WTC11 (cell line): ENCODE data around the gene SIRPB2. TPM values are rescaled to one million over a fixed set of nuclear protein-coding genes. Genes with fewer than 3 reads are reported as not detected.

Experiments
- ATAC-seq: fragments of 200-7000 bp; cut with Tn5 transposase; 2 replicates; pipeline ENCODE4 v1.10.0; 2021; ENCODE audit warnings: mild to moderate bottlenecking, moderate library complexity
- CTCF ChIA-PET: fragments of 300-600 bp; sonication (Branson Sonifier 250); formaldehyde crosslinking; loops from one replicate; lab custom pipeline; 2021; ENCODE audit warnings: antibody characterized with exemption; lab: Charles Lee
- POLR2A ChIA-PET: fragments of 350-600 bp; sonication (Branson Sonifier 250); formaldehyde crosslinking; loops from one replicate; lab custom pipeline; 2021; ENCODE audit warnings: antibody characterized with exemption; lab: Charles Lee
- DNase-seq: peaks from one replicate; pipeline ENCODE4 v3.0.0; 2021; ENCODE audit warnings: low spot score
- H3K27ac Mint-ChIP-seq: 2 replicates; pipeline ENCODE4 v1.8.0; 2021; ENCODE audit warnings: mixed read lengths
- H3K27me3 Mint-ChIP-seq: 2 replicates; pipeline ENCODE4 v1.8.0; 2021; ENCODE audit warnings: low read depth, mild to moderate bottlenecking, moderate library complexity, mixed read lengths
- H3K36me3 Mint-ChIP-seq: 2 replicates; pipeline ENCODE4 v1.8.0; 2021; ENCODE audit warnings: mixed read lengths
- H3K4me1 Mint-ChIP-seq: 2 replicates; pipeline ENCODE4 v1.8.0; 2022; ENCODE audit warnings: mixed read lengths
- H3K4me3 Mint-ChIP-seq: 2 replicates; pipeline ENCODE4 v1.8.0; 2021; ENCODE audit warnings: mild to moderate bottlenecking, moderate library complexity, mixed read lengths
- H3K9me3 Mint-ChIP-seq: 2 replicates; pipeline ENCODE4 v1.8.0; 2021; ENCODE audit warnings: mixed read lengths
- CREB1 ChIP-seq: sonication (generic); formaldehyde crosslinking; IDR thresholded peaks from 2 replicates; pipeline ENCODE4 v1.8.0; 2023; ENCODE audit warnings: mild to moderate bottlenecking, missing genetic modification reagents
- CREM ChIP-seq: sonication (generic); formaldehyde crosslinking; IDR thresholded peaks from 2 replicates; pipeline ENCODE4 v1.8.1; 2022; ENCODE audit warnings: mild to moderate bottlenecking, missing genetic modification reagents, moderate library complexity
- CTCF ChIP-seq: fragments of 200-600 bp; IDR thresholded peaks from 2 replicates; pipeline ENCODE4 v1.8.0; 2022; ENCODE audit warnings: antibody characterized with exemption
- E2F4 ChIP-seq: sonication (generic); formaldehyde crosslinking; IDR thresholded peaks from 2 replicates; pipeline ENCODE4 v1.8.1; 2022; ENCODE audit warnings: low read depth, mild to moderate bottlenecking, moderate library complexity, missing genetic modification reagents, borderline replicate concordance
- E2F5 ChIP-seq: sonication (generic); formaldehyde crosslinking; IDR thresholded peaks from 2 replicates; pipeline ENCODE4 v1.8.1; 2022; ENCODE audit warnings: mild to moderate bottlenecking, moderate library complexity, missing genetic modification reagents
- ELF4 ChIP-seq: sonication (generic); formaldehyde crosslinking; IDR thresholded peaks from 2 replicates; pipeline ENCODE4 v1.8.1; 2022; ENCODE audit warnings: low read depth, mild to moderate bottlenecking, moderate library complexity, missing genetic modification reagents
- FOXJ3 ChIP-seq: sonication (generic); formaldehyde crosslinking; IDR thresholded peaks from 2 replicates; pipeline ENCODE4 v1.9.0; 2021; ENCODE audit warnings: missing genetic modification reagents, mild to moderate bottlenecking, borderline replicate concordance
- FOXP4 ChIP-seq: sonication (generic); formaldehyde crosslinking; IDR thresholded peaks from 2 replicates; pipeline ENCODE4 v1.8.0; 2022; ENCODE audit warnings: mild to moderate bottlenecking, missing genetic modification reagents
- GABPB1 ChIP-seq: sonication (generic); formaldehyde crosslinking; IDR thresholded peaks from 2 replicates; pipeline ENCODE4 v1.8.1; 2023; ENCODE audit warnings: mild to moderate bottlenecking, missing genetic modification reagents
- HMGA2 ChIP-seq: fragments of 250-450 bp; sonication (Bioruptor Pico); IDR thresholded peaks from 2 replicates; pipeline ENCODE4 v1.4.0; 2021; ENCODE audit warnings: mild to moderate bottlenecking, moderate library complexity
- HMGXB4 ChIP-seq: sonication (generic); formaldehyde crosslinking; IDR thresholded peaks from 2 replicates; pipeline ENCODE4 v1.8.1; 2023; ENCODE audit warnings: mild to moderate bottlenecking, moderate library complexity, missing genetic modification reagents
- IRF2 ChIP-seq: sonication (generic); formaldehyde crosslinking; IDR thresholded peaks from 2 replicates; pipeline ENCODE4 v1.8.0; 2022; ENCODE audit warnings: low read depth, missing genetic modification reagents, borderline replicate concordance
- JUN ChIP-seq: sonication (generic); formaldehyde crosslinking; IDR thresholded peaks from 2 replicates; pipeline ENCODE4 v1.8.0; 2023; ENCODE audit warnings: mild to moderate bottlenecking, missing genetic modification reagents
- MAX ChIP-seq: sonication (generic); formaldehyde crosslinking; IDR thresholded peaks from 2 replicates; pipeline ENCODE4 v1.8.0; 2022; ENCODE audit warnings: mild to moderate bottlenecking, missing genetic modification reagents
- MYBL2 ChIP-seq: sonication (generic); formaldehyde crosslinking; IDR thresholded peaks from 2 replicates; pipeline ENCODE4 v1.8.1; 2023; ENCODE audit warnings: mild to moderate bottlenecking, moderate library complexity, missing genetic modification reagents
- NFATC4 ChIP-seq: fragments of 250-450 bp; sonication (Bioruptor Pico); IDR thresholded peaks from 2 replicates; pipeline ENCODE4 v1.9.0; 2021; ENCODE audit warnings: mild to moderate bottlenecking
- NFYB ChIP-seq: sonication (generic); formaldehyde crosslinking; conservative IDR thresholded peaks from 2 replicates; pipeline ENCODE4 v1.8.0; 2022; ENCODE audit warnings: low read depth, missing genetic modification reagents
- NR3C1 ChIP-seq: sonication (generic); formaldehyde crosslinking; conservative IDR thresholded peaks from 2 replicates; pipeline ENCODE4 v1.8.1; 2023; ENCODE audit warnings: low read depth, mild to moderate bottlenecking, missing genetic modification reagents
- RELA ChIP-seq: sonication (generic); formaldehyde crosslinking; IDR thresholded peaks from 2 replicates; pipeline ENCODE4 v1.8.1; 2022; ENCODE audit warnings: missing genetic modification reagents, mild to moderate bottlenecking, borderline replicate concordance
- SMAD3 ChIP-seq: sonication (generic); formaldehyde crosslinking; IDR thresholded peaks from 2 replicates; pipeline ENCODE4 v1.8.0; 2022; ENCODE audit warnings: missing genetic modification reagents, mild to moderate bottlenecking, borderline replicate concordance
- SMAD4 ChIP-seq: sonication (generic); formaldehyde crosslinking; IDR thresholded peaks from 2 replicates; pipeline ENCODE4 v1.8.0; 2022; ENCODE audit warnings: mild to moderate bottlenecking, missing genetic modification reagents
- SP1 ChIP-seq: sonication (generic); formaldehyde crosslinking; conservative IDR thresholded peaks from 2 replicates; pipeline ENCODE4 v1.8.1; 2022; ENCODE audit warnings: missing genetic modification reagents
- TCF7 ChIP-seq: sonication (generic); formaldehyde crosslinking; IDR thresholded peaks from 2 replicates; pipeline ENCODE4 v1.8.0; 2022; ENCODE audit warnings: mild to moderate bottlenecking, low read depth, missing genetic modification reagents, moderate library complexity
- TP53 ChIP-seq: sonication (generic); formaldehyde crosslinking; IDR thresholded peaks from 2 replicates; pipeline ENCODE4 v1.8.1; 2023; ENCODE audit warnings: mild to moderate bottlenecking, missing genetic modification reagents
- ZMAT4 ChIP-seq: fragments of 250-450 bp; sonication (Bioruptor Pico); IDR thresholded peaks from 2 replicates; pipeline ENCODE4 v1.9.0; 2021; ENCODE audit warnings: mild to moderate bottlenecking
- ZNF232 ChIP-seq: sonication (generic); formaldehyde crosslinking; IDR thresholded peaks from 2 replicates; pipeline ENCODE4 v1.8.0; 2022; ENCODE audit warnings: mild to moderate bottlenecking, missing genetic modification reagents
- ZNF396 ChIP-seq: fragments of 250-450 bp; sonication (Bioruptor Pico); IDR thresholded peaks from 2 replicates; pipeline ENCODE4 v1.8.0; 2021; ENCODE audit warnings: mild to moderate bottlenecking, moderate library complexity, borderline replicate concordance
- ZNF423 ChIP-seq: fragments of 250-450 bp; sonication (Bioruptor Pico); IDR thresholded peaks from 2 replicates; pipeline ENCODE4 v2.1.2; 2022; ENCODE audit warnings: mild to moderate bottlenecking, moderate library complexity
- ZNF671 ChIP-seq: fragments of 250-450 bp; sonication (Bioruptor Pico); IDR thresholded peaks from 2 replicates; pipeline ENCODE4 v1.8.0; 2021; ENCODE audit warnings: mild to moderate bottlenecking
- total RNA-seq: library from RNA; stranded (reverse); gene quantifications from 3 replicates; pipeline ENCODE4 v1.2.3, GENCODE V29; 2021

Gene SIRPB2
- total RNA-seq, 1 experiment from 2014 or later, result not detected

GRCh38 chr20:1467082-1467354 is 24.2 kb downstream of the SIRPB2 start (continued):
- TF ChIP-seq ZNF396 (no peak), HMGA2 (CRISPR knock-in tag) (no peak), E2F4 (CRISPR knock-in tag) (no peak), ZNF232 (CRISPR knock-in tag) (no peak), NFATC4 (CRISPR knock-in tag) (no peak)

- ChIA-PET CTCF (interaction anchor here (0.5 to 3.8 kb wide), 26 partner anchors 11 to 315 kb away, joined by 3 to 38 read pairs (median 4); no protein-coding TSS in a partner anchor), POLR2A (interaction anchor here (1.2 to 1.6 kb wide), 2 partner anchors 43 to 200 kb away, joined by 4 read pairs; partner anchors contain the start of gene SNPH)
- Mint-ChIP-seq H3K9me3 (no peaks in the 10 kb centered on the region), H3K4me3 (peak within 1 kb of the TSS; percentile 85), H3K27ac (peak within 1 kb of the TSS; percentile 53; the same call in 1 of the 2 replicates), H3K36me3 (peaks cover 12% of the 10 kb centered on the region), H3K4me1 (peaks cover 27% of the 10 kb centered on the region), H3K27me3 (peaks cover 4% of the 10 kb centered on the region)
- ATAC-seq (peak; percentile 91), DNase-seq (peak; percentile 98)
- TF ChIP-seq SMAD3 (no peak), ZNF396 (no peak), FOXJ3 (CRISPR knock-in tag) (no peak), SP1 (CRISPR knock-in tag) (peak; percentile 98), HMGXB4 (CRISPR knock-in tag) (peak; percentile 98), ZMAT4 (no peak), ZNF671 (no peak), ELF4 (CRISPR knock-in tag) (0 out of 2 replicates have a peak, but pooled peaks have one; percentile 39), TCF7 (CRISPR knock-in tag) (no peak), JUN (CRISPR knock-in tag) (peak; percentile 88; the same call in 1 of the 2 replicates), MYBL2 (CRISPR knock-in tag) (peak; percentile 92), E2F5 (peak; percentile 72), GABPB1 (peak; percentile 91), IRF2 (CRISPR knock-in tag) (no peak), ZNF423 (CRISPR knock-in tag) (no peak), CREM (CRISPR knock-in tag) (peak; percentile 84; the same call in 1 of the 2 replicates), FOXP4 (peak; percentile 52; the same call in 1 of the 2 replicates), SMAD4 (CRISPR knock-in tag) (no peak), MAX (CRISPR knock-in tag) (peak; percentile 65; the same call in 1 of the 2 replicates), NR3C1 (CRISPR knock-in tag) (no peak), RELA (peak; percentile 57; the same call in 1 of the 2 replicates), NFYB (peak; percentile 52; the same call in 1 of the 2 replicates), CTCF (peak; percentile 91), CREB1 (no peak), TP53 (0 out of 2 replicates have a peak, but pooled peaks have one; percentile 56)
Measured at GRCh38 chr20:1466211-1467081, 24.8 kb downstream of the SIRPB2 start, which contains the start of gene NSFL1C. Gene NSFL1C, minus strand, starts transcription at chr20:1466849. Its CDS starts 25 bp downstream, at chr20:1466824.
